NCI-H82 (cell line): Measurements from ENCODE around the gene CHST15.

Source experiments
- DNase-seq: peaks from one replicate; lab custom pipeline; 2025; lab: John Stamatoyannopoulos, UW

The CHST15 gene, protein sequence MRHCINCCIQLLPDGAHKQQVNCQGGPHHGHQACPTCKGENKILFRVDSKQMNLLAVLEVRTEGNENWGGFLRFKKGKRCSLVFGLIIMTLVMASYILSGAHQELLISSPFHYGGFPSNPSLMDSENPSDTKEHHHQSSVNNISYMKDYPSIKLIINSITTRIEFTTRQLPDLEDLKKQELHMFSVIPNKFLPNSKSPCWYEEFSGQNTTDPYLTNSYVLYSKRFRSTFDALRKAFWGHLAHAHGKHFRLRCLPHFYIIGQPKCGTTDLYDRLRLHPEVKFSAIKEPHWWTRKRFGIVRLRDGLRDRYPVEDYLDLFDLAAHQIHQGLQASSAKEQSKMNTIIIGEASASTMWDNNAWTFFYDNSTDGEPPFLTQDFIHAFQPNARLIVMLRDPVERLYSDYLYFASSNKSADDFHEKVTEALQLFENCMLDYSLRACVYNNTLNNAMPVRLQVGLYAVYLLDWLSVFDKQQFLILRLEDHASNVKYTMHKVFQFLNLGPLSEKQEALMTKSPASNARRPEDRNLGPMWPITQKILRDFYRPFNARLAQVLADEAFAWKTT

DNA sequence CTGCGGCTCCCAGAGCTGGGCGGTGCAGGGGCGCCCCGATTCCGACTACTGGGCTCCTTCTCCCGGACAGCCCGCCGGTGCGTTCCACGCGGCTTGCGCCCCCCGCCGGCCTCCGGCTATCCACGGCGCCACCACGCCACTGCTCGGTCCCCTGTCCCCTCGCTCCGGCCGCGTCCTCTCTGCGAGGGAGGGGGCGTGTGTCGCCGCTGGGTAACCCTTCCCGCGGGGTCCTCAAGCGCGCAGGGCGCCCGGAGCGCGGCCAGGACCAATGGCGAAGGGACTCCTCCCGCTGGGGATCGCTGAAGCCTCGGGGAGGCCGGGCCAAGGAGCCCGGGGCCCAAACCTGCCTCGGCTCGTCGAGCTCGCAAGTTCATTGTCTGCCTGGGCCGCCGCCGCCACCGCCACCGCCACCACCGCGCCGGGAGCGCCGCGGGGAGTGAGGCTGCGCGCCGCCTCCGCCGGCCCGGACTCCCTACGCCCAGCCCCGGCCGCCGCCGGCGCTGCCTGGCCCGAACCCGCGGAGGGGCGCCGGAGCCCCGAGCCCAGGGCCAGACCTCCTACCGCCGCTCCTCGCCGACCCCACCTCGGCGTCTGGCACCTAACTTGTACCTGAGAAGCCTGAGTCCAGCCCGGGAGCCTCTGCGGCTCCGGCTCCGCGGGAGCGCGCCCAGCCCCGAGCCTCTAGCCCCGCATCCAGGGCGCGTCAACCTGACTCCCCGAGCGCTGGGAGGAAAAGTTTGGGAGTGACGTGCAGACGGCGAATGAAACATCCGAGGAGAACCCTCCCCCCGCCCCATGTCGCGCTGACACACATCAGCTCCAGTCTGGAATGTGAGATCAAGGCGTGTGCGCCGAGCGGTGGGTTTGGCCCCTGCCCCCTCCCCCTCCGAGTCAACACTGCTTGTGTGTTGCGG lies at the start of gene CHST15:
Gene CHST15 (minus strand): TSS at position 739 of the 914 bp plus-strand sequence. CDS start 47,386 bp downstream, outside the sequence.
- DNase-seq, result no peak

DNA sequence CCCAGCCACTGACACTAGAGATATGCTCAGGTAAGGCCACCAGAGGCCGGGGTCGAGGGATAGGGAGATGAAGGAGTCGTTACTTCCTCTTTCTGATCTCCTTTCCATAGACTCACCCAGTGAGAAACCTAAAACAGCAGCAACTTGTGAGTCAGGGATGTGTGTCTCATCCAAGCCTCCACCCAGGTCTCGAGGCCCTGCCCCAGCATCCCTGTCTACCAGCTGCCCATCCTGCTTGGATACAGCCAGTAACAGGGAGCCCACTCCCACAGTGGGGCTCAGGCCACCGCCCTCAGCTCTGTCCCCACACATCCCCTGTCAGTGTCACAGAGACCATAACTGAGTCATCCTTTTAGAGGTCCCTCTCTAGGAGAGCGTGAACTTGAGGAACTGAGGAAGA lies 49.6 kb upstream of the CHST15 start:
- DNase-seq, result no peak

DNA sequence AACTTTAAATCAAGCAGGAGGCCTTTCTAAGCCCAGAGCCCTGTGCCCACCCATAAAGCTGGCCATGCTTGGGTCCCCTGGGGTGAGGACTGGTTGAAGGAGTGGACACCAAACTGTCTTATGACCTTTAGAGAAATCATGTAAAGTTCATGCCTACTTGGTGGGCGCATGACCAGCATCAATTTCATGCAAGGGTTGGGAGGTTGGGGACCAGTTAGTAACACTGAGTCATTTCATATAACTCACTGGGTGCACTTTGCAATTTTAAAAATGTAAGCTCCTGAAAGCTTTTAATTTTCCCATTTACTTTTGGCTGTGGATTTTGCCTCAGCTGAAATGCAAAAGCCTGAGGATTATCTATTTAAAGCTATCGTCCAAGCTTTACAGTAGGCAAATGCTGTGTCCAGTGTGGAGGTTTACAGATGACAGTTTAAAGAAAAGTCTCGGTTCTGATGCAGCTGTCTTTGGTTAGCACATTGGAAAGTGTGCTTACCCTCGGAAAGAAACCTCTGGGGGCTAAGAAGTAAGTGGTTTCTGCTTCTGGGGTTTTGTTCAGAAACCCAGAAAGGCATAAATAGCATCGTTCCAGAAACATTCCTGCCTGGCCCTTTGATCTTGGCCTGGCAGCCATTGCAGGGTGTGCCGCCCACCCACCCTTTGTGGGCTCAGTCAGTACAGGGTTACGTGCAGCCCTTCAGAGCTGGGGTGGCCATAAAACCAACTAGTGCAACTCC lies 48.8 kb upstream of the CHST15 start:
- no peak for DNase-seq

DNA sequence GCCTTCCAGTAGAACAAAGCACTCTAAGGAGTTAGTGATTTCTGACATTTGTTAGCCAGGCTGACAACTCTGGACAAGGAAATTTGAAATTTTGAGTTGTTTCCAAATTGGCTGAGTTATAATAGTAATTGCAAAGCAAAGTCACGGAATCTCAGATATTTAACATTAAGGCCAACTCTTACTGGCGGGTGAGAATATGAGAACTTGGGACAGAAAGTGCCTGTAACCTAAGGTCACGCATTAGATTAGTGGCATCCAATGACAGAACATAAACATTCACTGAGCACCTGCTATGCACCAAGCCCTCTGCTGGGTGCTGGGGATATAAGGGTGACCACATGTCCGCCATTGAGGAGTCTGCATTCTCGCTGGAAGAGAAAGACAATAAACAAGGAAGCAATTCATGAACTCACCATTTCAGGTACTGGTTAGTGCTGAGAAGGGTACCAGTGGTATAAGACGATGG lies 45.5 kb upstream of the CHST15 start:
- DNase-seq, result no peak

DNA sequence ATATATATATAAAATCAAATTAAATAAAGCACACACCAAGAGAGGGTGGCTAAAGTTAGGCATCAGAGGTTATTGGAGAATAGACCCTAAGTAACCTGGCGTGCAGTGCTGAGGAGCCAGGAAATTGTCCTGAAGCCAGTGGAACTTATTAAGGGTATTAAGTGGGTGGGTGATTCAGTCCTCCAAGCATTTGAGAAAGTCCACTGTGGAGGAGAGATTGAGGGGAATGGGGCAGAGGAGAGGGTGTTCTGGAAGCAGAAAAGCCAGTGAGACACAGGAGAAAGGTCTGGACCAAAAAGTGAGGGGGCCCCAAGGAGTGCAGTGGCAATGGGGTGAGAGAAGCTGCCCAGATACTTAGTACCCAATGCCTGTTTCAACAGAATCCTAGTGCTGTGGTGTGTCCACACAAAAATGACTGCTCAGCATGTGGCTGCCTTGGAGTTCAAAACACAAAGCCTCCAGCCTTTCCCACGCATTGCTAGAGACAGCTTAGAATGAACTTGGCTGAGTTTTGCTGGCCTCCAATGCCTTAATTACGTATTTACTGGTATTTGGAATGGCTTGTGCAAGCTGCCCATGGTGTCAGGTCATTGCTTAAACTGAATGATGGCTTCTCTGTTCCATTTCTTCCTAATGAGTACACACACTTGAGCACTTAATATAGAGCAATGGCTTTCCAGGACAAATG lies 44.9 kb upstream of the CHST15 start:
- no peak for DNase-seq

DNA sequence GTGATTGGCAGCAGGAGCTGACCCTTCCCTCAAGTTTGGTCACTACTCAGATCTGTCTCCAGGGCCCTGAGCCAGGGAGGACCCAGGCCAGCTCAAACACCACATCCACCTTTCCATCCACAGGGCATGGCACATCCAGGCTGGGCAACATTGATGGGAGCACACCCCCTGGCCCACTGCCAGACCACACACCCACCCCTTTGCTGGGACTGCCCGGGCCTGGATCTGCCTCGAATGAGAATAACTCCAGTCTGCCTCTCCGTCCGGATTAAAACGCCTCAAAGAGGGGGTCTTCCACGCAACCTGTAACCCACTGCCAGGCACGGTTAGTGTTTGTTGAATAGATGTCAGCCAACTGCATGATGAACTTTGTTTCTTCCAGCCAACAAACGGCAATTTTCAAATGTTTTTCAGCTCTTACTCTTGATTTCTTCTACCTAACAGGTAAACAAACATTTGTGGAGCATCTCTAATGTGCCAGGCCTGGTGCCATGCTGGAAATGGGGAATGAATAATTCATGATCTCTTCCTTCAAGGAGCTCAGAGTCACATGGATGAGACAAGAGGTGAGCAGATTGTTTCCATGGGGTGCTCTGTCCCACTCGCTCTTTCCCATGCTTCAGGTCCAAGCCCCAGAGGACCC lies 41.0 kb upstream of the CHST15 start:
- no peak for DNase-seq

DNA sequence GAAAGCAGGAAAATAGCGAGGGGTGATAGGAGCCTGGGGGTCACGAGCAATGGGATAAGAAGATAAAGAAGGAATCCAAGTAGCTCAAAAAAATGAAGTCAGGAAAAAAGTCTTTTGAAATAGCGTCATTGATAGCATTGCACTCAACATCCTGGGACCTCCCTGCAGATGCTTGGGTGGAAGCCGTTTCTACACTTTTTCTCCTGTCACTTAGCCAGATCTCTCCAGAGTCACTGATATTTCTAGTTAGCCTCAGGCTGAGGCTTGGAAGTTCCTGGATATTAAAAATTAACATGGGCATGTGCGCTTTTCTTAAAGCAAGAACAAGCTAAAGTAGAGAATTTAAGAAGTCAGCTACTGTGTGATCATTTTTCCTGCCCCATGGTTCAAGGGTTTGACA lies 39.5 kb upstream of the CHST15 start:
- DNase-seq, result no peak

DNA sequence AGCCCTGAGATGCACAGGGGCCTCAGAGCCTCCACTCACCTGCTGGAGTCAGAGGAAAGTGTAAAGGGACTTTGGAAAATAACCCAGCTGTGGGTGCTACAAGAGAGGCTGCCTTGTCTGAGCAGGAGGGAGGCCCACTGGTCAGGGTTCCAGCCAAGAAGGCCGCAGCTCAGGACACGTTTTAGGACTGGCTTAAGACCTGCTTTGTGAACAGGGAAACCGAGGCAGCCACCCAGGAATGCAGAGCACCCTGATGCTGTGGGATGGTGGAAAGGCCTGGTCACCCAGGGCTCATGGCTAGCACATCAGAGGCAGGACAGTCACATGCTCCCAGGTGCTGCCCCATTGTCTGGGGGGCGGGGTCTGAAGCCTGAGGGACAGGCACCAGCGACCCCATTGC lies 38.9 kb upstream of the CHST15 start:
- no peak for DNase-seq

DNA sequence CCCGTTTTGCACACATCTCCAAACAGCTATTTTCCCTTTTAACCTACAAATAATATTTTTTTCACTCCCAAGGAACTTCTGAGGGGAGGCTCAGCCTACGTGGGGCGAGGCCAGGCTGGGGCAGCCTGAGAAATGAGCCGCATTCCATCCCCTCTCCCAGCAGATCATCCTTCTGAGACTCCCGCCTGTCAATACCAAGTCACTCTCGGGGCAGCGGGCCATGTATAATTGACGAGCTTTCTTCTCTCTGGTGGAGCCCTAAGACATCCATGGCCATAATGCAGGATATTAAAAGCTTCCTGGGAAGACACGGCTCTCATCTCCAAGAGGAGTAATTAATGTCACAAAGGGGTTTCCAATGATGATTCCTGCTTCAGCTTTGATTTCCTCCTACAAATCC lies 37.8 kb upstream of the CHST15 start:
- DNase-seq, result no peak

DNA sequence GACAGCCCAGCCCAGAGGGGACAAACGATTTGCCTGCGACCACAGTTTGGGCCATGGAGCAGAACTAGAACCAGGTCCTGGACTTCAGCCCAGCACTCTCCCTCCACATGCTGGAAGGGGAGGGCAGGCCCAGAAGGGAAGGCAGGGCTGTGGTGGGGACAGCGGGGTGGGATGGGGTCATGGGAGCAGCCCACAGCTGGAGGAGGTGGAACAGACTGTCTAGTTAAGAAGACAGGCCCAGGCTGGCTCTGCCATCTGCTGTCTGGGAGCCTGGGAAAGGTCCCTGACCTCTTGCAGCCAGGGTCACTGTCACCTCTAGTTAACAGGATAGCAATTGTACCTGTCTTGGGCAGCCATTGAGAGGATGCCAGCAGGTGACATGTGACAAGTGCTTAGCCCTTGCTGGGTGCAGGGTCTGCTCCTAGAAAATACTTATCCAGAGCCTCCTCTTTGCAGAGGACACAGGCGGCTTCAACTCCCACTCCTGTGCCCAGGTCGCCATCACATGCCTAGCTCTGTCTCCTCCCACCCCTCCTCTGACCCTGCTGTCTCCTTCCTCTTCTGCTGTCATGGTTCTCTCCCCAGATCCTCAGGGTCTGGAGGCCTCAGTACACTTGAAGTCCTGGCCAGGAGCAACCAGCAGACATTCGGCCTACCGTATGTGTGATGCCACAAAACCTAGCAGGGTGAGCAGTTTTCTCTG lies 37.0 kb upstream of the CHST15 start:
- peak; percentile 13 for DNase-seq

DNA sequence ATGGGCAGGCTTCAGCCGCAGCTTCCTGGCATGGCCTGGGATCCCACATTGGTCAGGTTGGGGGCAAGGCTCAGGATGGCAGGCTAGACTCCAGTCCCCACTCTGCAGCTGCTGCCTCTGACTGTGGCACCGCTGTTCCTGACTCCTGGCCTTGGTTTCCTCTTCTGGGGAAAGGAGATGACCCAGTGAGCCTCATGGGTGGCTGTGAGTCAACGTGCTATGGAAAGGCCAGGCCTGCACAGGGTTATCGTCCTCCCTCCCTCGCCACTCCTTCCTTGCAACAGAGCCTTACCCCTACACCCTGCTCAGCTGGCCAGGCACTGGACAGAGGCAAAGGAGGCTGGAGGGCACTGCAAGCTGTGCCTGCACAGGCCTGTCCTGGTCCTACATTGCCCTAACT lies 36.1 kb upstream of the CHST15 start:
- DNase-seq, result no peak

DNA sequence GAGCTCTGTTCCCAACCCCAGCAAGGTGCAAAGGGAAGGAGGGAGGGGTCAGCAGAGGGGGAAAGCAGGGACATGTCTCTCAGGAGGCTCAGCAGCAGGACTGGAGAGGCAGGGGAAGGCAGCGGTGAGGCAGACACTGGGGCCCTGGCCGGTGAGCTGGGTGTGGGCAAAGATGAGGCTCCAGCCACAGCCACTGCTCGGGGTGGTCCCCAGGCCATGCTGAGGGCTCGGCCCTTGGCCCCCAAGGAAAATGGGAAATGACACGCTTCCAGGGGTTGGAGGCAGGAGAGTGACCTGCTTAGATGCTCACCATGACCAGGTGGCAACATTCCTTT lies 35.4 kb upstream of the CHST15 start:
- no peak for DNase-seq

DNA sequence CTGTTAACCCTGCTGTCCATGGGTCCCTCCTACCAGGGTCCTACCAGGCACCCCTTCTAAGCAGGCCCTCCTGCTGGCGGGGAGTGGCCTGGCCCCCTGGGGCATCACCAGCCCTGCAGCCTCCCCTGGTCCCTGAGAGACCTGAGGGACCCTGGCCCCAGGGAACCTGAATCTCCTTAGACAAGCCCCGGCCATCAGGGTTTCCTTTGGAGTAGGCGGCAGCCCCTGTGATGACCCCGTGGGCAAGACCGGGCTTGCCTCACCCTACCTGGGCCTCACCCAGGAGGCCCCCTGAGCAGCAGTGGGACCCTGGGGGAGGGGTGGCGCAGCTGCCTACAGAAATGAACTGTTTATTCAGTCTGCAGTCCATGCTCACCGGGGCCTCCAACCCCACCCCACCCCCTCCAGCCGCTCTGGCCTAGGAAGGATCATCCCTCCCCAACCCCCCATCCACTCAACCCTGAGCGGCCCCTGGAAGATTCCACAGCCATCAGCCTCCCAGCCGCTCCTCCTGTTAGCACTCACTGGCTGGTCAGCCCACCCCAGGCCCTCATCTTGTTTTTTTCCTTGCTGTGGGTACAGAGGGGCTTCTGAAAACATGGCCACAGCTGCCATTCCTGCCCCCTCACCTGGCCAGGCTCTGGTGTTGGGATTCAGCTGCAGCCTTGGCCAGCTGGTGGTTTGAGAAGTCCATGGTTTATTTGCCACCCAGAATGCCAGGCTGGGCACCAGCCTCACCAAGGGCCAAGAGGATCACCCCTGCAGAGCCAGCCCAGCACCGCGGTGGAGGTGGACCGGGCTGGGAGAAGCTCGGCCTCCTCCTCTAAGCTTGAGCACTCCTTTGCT lies 34.8 kb upstream of the CHST15 start:
- no peak for DNase-seq

DNA sequence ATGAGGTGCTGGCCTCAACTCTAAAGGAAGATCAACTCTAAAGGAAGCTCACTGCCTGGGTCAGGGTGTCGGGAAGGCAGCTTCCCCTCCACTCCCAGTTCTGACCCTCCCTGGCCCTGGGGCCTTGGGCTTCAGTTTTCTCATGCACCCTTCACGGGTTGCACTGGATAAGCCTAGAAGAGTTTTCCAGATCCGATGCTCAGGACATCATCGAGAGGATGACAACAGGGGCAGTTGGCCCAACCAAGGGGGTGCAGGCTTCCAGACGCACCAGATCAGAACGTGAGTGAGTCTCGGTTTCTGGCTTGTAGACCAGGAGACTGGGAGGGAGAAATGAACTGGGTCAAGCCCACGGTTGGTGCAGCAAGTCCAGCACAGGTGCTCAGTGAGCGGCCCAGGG lies 34.2 kb upstream of the CHST15 start:
- DNase-seq, result no peak

DNA sequence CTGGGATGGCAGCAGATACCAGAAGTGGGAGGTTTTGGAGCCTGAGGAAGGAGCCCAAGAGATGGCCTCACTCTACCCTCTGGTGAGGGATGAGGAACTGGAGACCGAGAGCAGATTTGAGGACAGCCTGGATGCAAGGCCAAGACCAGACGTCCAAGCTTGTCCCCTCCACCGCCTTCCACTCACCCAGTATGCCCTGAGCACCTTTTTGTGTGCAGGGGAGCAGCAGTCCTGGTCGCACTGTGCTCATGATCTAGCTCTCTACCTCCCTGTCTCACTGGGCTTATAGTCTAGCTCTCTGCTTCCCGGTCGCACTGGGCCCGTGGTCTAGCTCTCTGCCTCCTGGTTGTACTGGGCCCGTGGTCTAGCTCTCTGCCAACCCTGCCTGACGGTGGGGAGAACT lies 33.6 kb upstream of the CHST15 start:
- no peak for DNase-seq

DNA sequence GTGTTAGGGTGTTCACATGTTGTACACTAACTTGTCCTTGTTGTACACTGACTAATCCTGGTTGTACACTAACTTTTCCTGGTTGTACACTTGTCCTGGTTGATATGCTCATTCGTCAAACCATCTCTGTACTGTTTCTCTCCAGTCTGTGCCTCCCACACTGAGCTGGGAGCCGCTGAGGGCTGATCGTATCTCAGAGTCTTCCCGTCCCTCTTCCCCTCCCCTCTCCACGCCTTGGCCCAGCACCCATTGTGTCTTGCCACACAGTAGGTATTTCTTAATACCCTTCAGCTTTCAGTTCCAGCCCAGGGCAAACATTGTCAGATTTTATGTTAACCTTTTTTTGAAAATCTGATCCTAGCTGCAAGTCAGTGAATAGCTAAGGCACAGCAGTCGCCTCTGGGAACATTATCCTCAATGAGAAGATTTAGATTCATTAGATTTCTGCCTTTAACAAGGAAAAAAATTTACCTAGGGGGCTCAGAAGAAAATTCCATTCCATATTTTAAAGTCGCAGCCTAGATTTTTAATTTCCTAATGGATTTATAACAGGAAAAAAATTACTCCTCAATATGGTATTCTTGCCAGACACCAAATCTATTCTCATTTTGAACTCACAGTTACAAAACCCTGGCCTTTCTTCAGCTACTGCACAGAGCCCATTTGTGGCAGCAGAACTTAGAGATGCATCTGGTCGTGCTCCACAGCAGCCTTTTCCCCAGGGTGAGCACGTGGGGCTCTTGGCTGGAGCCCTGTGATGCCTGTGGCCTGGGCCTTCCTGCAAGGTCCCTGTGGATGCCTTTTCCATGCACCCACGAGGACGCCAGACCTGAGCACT lies 33.0 kb upstream of the CHST15 start:
- no peak for DNase-seq

DNA sequence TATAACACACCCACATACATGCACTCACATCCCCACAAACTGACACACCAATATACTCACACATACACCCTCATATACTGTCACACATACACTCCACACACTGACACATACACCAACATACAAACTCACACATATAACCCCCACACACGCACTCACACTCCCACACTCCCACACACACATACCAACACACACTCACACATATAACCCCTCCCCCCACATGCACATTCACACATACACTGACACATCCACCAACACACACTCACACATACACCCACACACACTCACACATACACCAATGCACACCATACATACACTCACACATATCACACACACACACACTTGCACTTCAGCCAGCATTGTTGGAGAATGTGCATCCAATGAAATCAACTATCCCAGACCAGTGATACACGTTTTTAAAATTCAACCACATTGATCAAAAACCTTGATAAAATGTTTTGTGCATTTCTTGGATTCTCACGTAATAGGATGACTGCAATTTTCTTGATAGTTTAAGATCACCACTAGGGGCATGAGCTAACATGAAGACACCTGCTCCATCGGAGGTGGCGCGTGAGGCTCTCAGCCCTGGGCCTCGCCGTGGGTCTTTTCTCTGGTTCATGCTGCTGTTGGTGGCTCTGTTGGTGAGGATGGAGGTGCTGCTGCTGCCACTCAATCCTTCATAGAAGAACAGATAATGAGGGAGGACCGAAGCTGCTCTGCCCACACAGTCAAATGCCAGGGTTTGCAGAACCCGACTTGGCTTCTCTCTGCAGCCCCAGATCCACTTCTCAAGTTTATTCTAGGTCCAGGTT lies 32.1 kb upstream of the CHST15 start:
- peak; percentile 3 for DNase-seq

DNA sequence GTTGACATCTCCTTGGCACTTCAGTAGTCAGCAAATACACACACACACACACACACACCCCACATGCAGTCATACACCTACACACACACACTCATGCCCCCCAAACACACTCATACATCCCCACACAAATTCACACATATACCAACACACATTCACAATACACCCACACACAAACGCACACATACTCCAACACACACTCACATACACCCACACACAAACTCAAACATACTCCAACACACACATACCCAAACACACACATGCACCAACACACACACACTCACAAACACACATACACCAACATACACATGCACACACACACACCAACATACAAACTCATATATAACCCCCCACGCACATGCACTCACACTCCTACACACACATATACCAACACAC lies 31.4 kb upstream of the CHST15 start:
- DNase-seq, result no peak
